ENCODE data around the gene ZDHHC1.

The ZDHHC1 gene

GRCh38 chr16:67461600-67462278 is 45.5 kb upstream of the ZDHHC1 start:
- no peak for DNase-seq (ENCODE audit: low spot score)
- TF ChIP-seq CTCF (IDR thresholded peaks at IDR 0.05; ENCODE audit: extremely low read depth, insufficient read depth, missing control alignments): no peak
- in situ Hi-C loops (cut with MboI; ENCODE audit: low pct_unique_long_range_greater_than_20kb, low sequenced_read_pairs, unreplicated experiment): no loop called here

GRCh38 chr16:67460961-67461360 is 44.7 kb upstream of the ZDHHC1 start:
- no peak for DNase-seq (ENCODE audit: low spot score)
- in situ Hi-C loops (cut with MboI; ENCODE audit: low pct_unique_long_range_greater_than_20kb, low sequenced_read_pairs, unreplicated experiment): no loop called here
- TF ChIP-seq CTCF (IDR thresholded peaks at IDR 0.05; ENCODE audit: extremely low read depth, insufficient read depth, missing control alignments): no peak

GRCh38 chr16:67460168-67460567 is 43.9 kb upstream of the ZDHHC1 start:
- no peak for TF ChIP-seq CTCF (IDR thresholded peaks at IDR 0.05; ENCODE audit: extremely low read depth, insufficient read depth, missing control alignments)
- in situ Hi-C loops (cut with MboI; ENCODE audit: low pct_unique_long_range_greater_than_20kb, low sequenced_read_pairs, unreplicated experiment): no loop called here
- no peak for DNase-seq (ENCODE audit: low spot score)

GRCh38 chr16:67459861-67460150 is 43.5 kb upstream of the ZDHHC1 start:
- TF ChIP-seq CTCF (IDR thresholded peaks at IDR 0.05; ENCODE audit: extremely low read depth, insufficient read depth, missing control alignments): no peak
- DNase-seq (ENCODE audit: low spot score): no peak
- in situ Hi-C loops (cut with MboI; ENCODE audit: low pct_unique_long_range_greater_than_20kb, low sequenced_read_pairs, unreplicated experiment): no loop called here

- in situ Hi-C loops (cut with MboI; ENCODE audit: low pct_unique_long_range_greater_than_20kb, low sequenced_read_pairs, unreplicated experiment): no loop called here
- no peak for TF ChIP-seq CTCF (IDR thresholded peaks at IDR 0.05; ENCODE audit: extremely low read depth, insufficient read depth, missing control alignments)
- no peak for DNase-seq (ENCODE audit: low spot score)
Observed at GRCh38 chr16:67459066-67459860, 43.0 kb upstream of the ZDHHC1 start.

- in situ Hi-C loops (cut with MboI; ENCODE audit: low pct_unique_long_range_greater_than_20kb, low sequenced_read_pairs, unreplicated experiment): no loop called here
- no peak for TF ChIP-seq CTCF (IDR thresholded peaks at IDR 0.05; ENCODE audit: extremely low read depth, insufficient read depth, missing control alignments)
- no peak for DNase-seq (ENCODE audit: low spot score)
Observed at GRCh38 chr16:67458121-67458641, 41.9 kb upstream of the ZDHHC1 start.
